ENCODE measurements around the gene SSTR4.
"Not testable (repeated sequence)": the region's sequence is repeated elsewhere in the genome, so short reads cannot be mapped to it uniquely, and the experiment has no call there.

The SSTR4 gene

DNA sequence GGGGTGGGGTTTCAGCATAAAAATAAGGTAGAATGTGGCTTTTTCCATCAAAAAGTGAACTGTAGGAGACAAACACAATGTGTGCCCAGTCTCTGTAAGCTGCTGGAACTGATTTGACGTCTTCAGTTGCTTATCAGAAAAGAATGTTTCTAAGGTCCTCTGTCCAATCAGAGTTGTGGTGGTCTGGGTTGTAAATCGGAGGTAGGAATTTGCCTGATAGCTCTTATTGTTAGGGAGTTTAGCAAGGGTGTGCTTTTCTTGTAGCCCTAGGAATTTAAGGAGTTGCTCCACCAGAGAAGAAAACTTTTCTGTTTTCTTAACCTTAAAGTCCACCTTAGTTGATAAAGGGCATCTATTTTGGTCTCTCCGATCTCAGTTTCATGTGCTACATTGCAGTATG lies 10.4 kb upstream of the SSTR4 start:
- no peak for DNase-seq
- H4K12ac ChIP-seq (ENCODE audit: low read depth, low read length) = no peak overlapping the region
- WGBS (ENCODE audit: extremely low coverage, insufficient coverage, insufficient read length) = no CpG with 5 or more reads among the region's 3 CpGs

DNA sequence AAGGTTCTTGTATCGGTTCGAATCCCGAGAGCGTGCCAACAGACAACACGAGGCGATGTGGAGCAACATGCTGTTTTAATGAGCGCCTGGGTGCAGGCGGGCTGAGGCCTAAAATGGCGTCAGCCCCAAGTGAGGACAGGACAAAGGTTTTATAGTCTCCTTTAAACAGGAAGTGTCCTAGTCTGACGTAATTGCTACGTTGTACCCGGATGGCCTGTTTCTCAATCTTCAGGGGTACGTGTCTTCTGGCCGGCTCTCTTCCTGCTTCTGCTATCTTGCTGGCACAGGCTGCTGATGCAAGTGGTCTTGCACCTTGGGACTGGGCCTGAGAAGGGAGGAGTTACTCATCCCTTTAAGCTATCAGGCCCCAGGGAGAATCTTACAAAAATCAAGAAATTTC lies 9.6 kb upstream of the SSTR4 start:
- not testable (repeated sequence) for H3K79me2 ChIP-seq (ENCODE audit: control insufficient read depth, insufficient read depth, low read length, poor library complexity); H3K9me3 ChIP-seq (ENCODE audit: insufficient read depth, low read depth, low read length); H3K4me2 ChIP-seq (ENCODE audit: low read length); H3K4me3 ChIP-seq (ENCODE audit: low read depth, low read length); H2BK120ac ChIP-seq (ENCODE audit: insufficient read depth, low read length, poor library complexity); H2AFZ ChIP-seq (ENCODE audit: insufficient read depth, low read length, poor library complexity); H3K23ac ChIP-seq (ENCODE audit: low read length); H3K36me3 ChIP-seq (ENCODE audit: control insufficient read depth in 1 of 2, insufficient read depth in 2 of 2, low read length in 2 of 2); H3K14ac ChIP-seq (ENCODE audit: low read length); H3K9ac ChIP-seq (ENCODE audit: low read length); H2BK12ac ChIP-seq (ENCODE audit: low read length); H3K4me1 ChIP-seq (ENCODE audit: control insufficient read depth in 1 of 2, insufficient read depth in 2 of 2, low read length in 2 of 2); H2BK5ac ChIP-seq (ENCODE audit: low read depth, low read length, poor library complexity); H3K27me3 ChIP-seq (ENCODE audit: insufficient read depth, low read length); H3K18ac ChIP-seq (ENCODE audit: low read length); H3K79me1 ChIP-seq (ENCODE audit: low read length); H4K91ac ChIP-seq (ENCODE audit: low read depth, low read length); H4K8ac ChIP-seq (ENCODE audit: low read depth, low read length); H2AK5ac ChIP-seq (ENCODE audit: low read length); H3K27ac ChIP-seq (ENCODE audit: low read depth, low read length); H3K4ac ChIP-seq (ENCODE audit: low read depth, low read length); H4K12ac ChIP-seq (ENCODE audit: low read depth, low read length)
- WGBS (ENCODE audit: extremely low coverage, insufficient coverage, insufficient read length) = no CpG with 5 or more reads among the region's 14 CpGs
- peak; percentile 17 to 36 for DNase-seq

More for the DNA sequence above, 10.4 kb upstream of the SSTR4 start:
- no peak overlapping the region for H3K14ac ChIP-seq (ENCODE audit: low read length)
- H2BK12ac ChIP-seq (ENCODE audit: low read length) = no peak overlapping the region
- H2AFZ ChIP-seq (ENCODE audit: insufficient read depth, low read length, poor library complexity) = no peak overlapping the region
- H3K79me2 ChIP-seq (ENCODE audit: control insufficient read depth, insufficient read depth, low read length, poor library complexity) = no peaks in the 10 kb centered on the region
- H3K18ac ChIP-seq (ENCODE audit: low read length) = no peak overlapping the region
- no peak overlapping the region for H2AK5ac ChIP-seq (ENCODE audit: low read length)
- H3K79me1 ChIP-seq (ENCODE audit: low read length) = no peaks in the 10 kb centered on the region
- no peak overlapping the region for H2BK5ac ChIP-seq (ENCODE audit: low read depth, low read length, poor library complexity)
- H3K9me3 ChIP-seq (ENCODE audit: insufficient read depth, low read depth, low read length) = no peaks in the 10 kb centered on the region
- H3K27ac ChIP-seq (ENCODE audit: low read depth, low read length) = no peak overlapping the region
- H3K4me2 ChIP-seq (ENCODE audit: low read length) = no peak overlapping the region
- no peak overlapping the region for H4K8ac ChIP-seq (ENCODE audit: low read depth, low read length)
- H4K91ac ChIP-seq (ENCODE audit: low read depth, low read length) = no peak overlapping the region
- no peak overlapping the region for H3K9ac ChIP-seq (ENCODE audit: low read length)
- H3K4ac ChIP-seq (ENCODE audit: low read depth, low read length) = no peak overlapping the region
- peaks cover 0 to 6% of the 10 kb centered on the region in 2 experiments for H3K4me1 ChIP-seq (ENCODE audit: control insufficient read depth in 1 of 2, insufficient read depth in 2 of 2, low read length in 2 of 2)
- no peaks in the 10 kb centered on the region for H3K36me3 ChIP-seq (ENCODE audit: control insufficient read depth in 1 of 2, insufficient read depth in 2 of 2, low read length in 2 of 2)
- H2BK120ac ChIP-seq (ENCODE audit: insufficient read depth, low read length, poor library complexity) = no peak overlapping the region
- H3K4me3 ChIP-seq (ENCODE audit: low read depth, low read length) = no peak overlapping the region
- H3K27me3 ChIP-seq (ENCODE audit: insufficient read depth, low read length) = no peaks in the 10 kb centered on the region
- no peak overlapping the region for H3K23ac ChIP-seq (ENCODE audit: low read length)

DNA sequence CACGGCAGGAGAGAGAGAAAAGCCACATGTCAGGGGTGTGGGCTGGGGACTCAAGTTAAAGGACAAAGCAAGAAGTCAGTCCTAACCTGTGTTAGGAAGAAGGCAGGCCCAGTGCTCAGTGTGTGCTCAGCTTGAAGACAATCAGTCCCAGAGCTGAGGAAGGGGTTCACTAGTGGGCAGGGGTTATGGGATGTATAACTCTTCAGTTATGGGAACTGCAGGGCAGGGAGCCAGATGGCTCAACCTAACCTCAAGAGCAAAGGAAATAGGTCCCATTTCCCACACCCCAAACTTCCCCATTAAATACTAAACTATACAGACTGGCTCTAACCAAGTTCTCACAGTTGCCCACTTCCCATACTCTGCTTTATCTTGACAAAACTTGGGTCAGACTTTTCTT lies 7.4 kb upstream of the SSTR4 start:
- WGBS (ENCODE audit: extremely low coverage, insufficient coverage, insufficient read length) = no CpG with 5 or more reads among the region's 1 CpG
- no peak overlapping the region for H3K9ac ChIP-seq (ENCODE audit: low read length)
- no peak overlapping the region for H2BK5ac ChIP-seq (ENCODE audit: low read depth, low read length, poor library complexity)
- H2BK12ac ChIP-seq (ENCODE audit: low read length) = no peak overlapping the region
- H3K4ac ChIP-seq (ENCODE audit: low read depth, low read length) = no peak overlapping the region
- no peak overlapping the region for H4K91ac ChIP-seq (ENCODE audit: low read depth, low read length)
- H2AK5ac ChIP-seq (ENCODE audit: low read length) = no peak overlapping the region
- no peak overlapping the region for H4K8ac ChIP-seq (ENCODE audit: low read depth, low read length)
- no peak overlapping the region for H2BK120ac ChIP-seq (ENCODE audit: insufficient read depth, low read length, poor library complexity)
- no peaks in the 10 kb centered on the region for H3K9me3 ChIP-seq (ENCODE audit: insufficient read depth, low read depth, low read length)
- no peaks in the 10 kb centered on the region for H3K79me1 ChIP-seq (ENCODE audit: low read length)
- DNase-seq = no peak
- H3K4me3 ChIP-seq (ENCODE audit: low read depth, low read length) = no peak overlapping the region
- no peak overlapping the region for H3K14ac ChIP-seq (ENCODE audit: low read length)
- H3K23ac ChIP-seq (ENCODE audit: low read length) = no peak overlapping the region
- H3K4me2 ChIP-seq (ENCODE audit: low read length) = no peak overlapping the region
- no peaks in the 10 kb centered on the region for H3K27me3 ChIP-seq (ENCODE audit: insufficient read depth, low read length)
- no peaks in the 10 kb centered on the region for H3K79me2 ChIP-seq (ENCODE audit: control insufficient read depth, insufficient read depth, low read length, poor library complexity)
- no peak overlapping the region for H3K18ac ChIP-seq (ENCODE audit: low read length)
- H4K12ac ChIP-seq (ENCODE audit: low read depth, low read length) = no peak overlapping the region
- no peaks in the 10 kb centered on the region for H3K36me3 ChIP-seq (ENCODE audit: control insufficient read depth in 1 of 2, insufficient read depth in 2 of 2, low read length in 2 of 2)
- H3K4me1 ChIP-seq (ENCODE audit: control insufficient read depth in 1 of 2, insufficient read depth in 2 of 2, low read length in 2 of 2) = peaks cover 0 to 3% of the 10 kb centered on the region in 2 experiments
- H2AFZ ChIP-seq (ENCODE audit: insufficient read depth, low read length, poor library complexity) = no peak overlapping the region
- no peak overlapping the region for H3K27ac ChIP-seq (ENCODE audit: low read depth, low read length)

DNA sequence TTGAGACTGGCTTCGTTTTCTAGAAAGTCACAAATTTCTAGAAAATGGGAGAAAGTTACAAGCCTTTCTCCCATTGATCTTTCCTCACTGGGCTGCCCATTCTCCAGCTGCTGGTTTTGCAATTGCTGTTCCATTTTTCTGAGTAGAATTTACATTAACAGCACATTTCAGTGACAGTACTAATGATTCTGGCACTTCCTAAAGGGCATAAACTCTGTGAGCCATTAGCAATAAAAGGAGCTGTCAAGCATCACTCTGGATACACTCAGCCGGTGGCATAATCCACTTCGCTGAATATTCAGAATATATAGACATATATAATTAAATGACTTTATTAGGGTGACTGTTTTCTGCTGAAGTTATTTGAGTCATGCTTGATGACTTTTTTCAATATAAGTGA lies 6.7 kb upstream of the SSTR4 start:
- no peak overlapping the region for H3K4me2 ChIP-seq (ENCODE audit: low read length)
- no peak overlapping the region for H2AFZ ChIP-seq (ENCODE audit: insufficient read depth, low read length, poor library complexity)
- no peaks in the 10 kb centered on the region for H3K79me1 ChIP-seq (ENCODE audit: low read length)
- H2BK12ac ChIP-seq (ENCODE audit: low read length) = no peak overlapping the region
- H4K8ac ChIP-seq (ENCODE audit: low read depth, low read length) = no peak overlapping the region
- no peak overlapping the region for H3K14ac ChIP-seq (ENCODE audit: low read length)
- H4K91ac ChIP-seq (ENCODE audit: low read depth, low read length) = no peak overlapping the region
- no peaks in the 10 kb centered on the region for H3K9me3 ChIP-seq (ENCODE audit: insufficient read depth, low read depth, low read length)
- WGBS (ENCODE audit: extremely low coverage, insufficient coverage, insufficient read length) = no CpG with 5 or more reads among the region's 3 CpGs
- H3K4me1 ChIP-seq (ENCODE audit: control insufficient read depth in 1 of 2, insufficient read depth in 2 of 2, low read length in 2 of 2) = peaks cover 0 to 3% of the 10 kb centered on the region in 2 experiments
- H3K4me3 ChIP-seq (ENCODE audit: low read depth, low read length) = no peak overlapping the region
- no peak overlapping the region for H3K23ac ChIP-seq (ENCODE audit: low read length)
- no peak overlapping the region for H3K4ac ChIP-seq (ENCODE audit: low read depth, low read length)
- H3K27me3 ChIP-seq (ENCODE audit: insufficient read depth, low read length) = no peaks in the 10 kb centered on the region
- no peak overlapping the region for H2BK5ac ChIP-seq (ENCODE audit: low read depth, low read length, poor library complexity)
- H3K79me2 ChIP-seq (ENCODE audit: control insufficient read depth, insufficient read depth, low read length, poor library complexity) = no peaks in the 10 kb centered on the region
- H3K36me3 ChIP-seq (ENCODE audit: control insufficient read depth in 1 of 2, insufficient read depth in 2 of 2, low read length in 2 of 2) = no peaks in the 10 kb centered on the region
- no peak overlapping the region for H3K18ac ChIP-seq (ENCODE audit: low read length)
- H3K27ac ChIP-seq (ENCODE audit: low read depth, low read length) = no peak overlapping the region
- no peak overlapping the region for H4K12ac ChIP-seq (ENCODE audit: low read depth, low read length)
- H2AK5ac ChIP-seq (ENCODE audit: low read length) = no peak overlapping the region
- no peak overlapping the region for H2BK120ac ChIP-seq (ENCODE audit: insufficient read depth, low read length, poor library complexity)
- no peak overlapping the region for H3K9ac ChIP-seq (ENCODE audit: low read length)
- DNase-seq = no peak

Data from trophoblast cell (in vitro differentiated cells and primary cell).